HG02763 (cell line): ENCODE measurements around the gene MCRIP1.

Source experiments
- ATAC-seq: cut with Tn5 transposase; IDR thresholded peaks from one replicate; pipeline ENCODE4 v1.9.1; 2021; ENCODE audit warnings: mild to moderate bottlenecking, moderate library complexity; ENCODE audit not compliant: unreplicated experiment

MCRIP1 gene

DNA sequence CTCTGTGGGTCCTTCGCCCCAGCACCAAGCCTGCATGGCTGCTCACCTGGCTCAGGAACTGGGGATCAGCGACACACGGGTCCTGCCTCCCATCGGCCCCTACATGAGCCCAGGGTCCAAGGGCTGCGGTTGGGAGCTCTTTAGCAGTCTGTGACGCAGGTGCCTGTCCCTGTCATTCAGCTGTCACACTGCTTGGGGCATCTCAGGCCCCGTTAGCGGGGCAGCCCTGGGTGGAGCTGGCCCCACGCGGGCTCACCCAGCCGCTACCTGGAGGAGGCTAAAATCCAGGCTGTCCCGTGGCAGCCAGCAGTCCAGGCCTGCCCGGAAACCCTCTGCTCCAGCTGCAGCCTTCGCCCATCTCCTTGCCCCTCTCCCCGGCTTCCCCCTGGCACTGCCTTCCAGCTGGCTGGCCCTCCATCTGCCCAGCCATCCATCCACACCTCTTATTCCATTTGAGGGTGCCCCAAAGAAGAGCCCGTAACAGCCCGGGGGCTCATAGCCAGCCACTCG is 25.8 kb downstream of the MCRIP1 start:
- no peak for ATAC-seq

DNA sequence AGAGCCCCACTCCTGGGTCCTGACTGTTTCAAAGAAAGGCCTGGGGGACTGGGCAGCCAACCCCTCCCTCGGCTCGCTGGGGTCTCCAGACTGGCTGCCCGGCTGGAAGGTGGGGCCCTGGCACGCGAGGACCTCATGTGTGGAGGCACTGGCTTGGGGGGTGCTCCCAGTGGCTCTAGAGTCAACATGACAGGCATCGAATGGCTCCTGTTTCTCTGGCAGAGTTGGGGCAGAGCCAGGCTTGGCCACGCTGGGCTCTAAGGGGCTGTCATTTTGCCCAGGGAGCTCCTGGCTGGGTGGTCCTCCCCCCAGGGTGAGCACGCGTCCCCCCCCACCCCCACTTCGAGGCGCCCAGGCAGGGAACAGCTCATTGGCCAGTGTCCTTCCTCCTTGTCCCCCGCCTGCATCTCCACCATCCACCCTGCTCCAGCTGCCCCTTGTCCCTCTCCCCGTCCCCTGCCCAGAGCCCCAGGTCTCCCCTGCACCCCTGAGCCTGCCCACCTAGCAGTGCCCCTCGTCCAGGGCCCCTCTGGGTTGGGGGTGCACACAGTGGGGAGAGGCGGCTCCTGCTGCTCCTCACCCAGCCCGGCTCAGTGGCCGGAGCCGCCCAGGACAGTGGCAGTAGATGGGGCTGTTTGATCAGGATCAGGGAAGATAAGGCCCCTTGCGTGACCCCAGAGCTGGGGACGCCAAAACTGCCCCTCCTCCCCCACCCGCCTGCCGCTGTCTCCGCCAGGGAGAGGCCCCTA is 26.5 kb downstream of the MCRIP1 start:
- no peak for ATAC-seq

DNA sequence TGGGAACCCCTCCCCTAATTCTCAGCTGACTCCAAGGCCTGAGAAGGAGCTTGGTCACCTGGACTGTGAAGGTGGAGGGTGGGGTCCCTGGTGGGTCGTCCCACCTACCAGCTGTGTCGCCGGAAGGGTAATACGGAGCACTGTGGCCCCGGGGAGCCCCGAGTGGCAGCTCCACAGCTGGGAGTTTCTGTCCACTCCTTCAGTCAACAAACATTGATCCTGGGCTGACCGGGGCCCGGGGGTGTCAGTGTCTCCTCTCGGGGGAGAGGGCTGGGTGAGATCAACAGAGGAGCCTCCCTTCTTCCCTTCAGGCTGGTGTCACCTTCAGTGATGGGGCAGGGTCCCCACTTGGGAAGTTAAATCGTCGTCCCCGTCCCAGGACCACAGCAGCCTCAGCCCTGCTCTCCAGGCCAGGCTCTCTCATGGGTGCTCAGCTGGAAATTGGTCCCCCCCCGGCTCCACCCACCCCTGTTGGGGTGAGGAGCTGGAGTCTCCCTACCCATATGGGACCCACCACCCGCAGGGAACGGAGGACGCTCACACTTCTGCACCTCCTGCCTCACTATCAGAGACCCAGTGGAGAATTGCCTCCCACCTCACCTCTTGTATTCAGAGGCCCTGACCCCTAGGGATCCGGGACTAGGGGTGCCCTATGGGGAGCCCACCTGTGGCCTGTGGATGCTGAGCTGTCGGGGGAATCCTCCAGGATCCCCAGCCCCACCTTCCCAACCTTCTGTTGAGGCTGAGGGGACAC is 27.2 kb downstream of the MCRIP1 start:
- ATAC-seq = no peak

DNA sequence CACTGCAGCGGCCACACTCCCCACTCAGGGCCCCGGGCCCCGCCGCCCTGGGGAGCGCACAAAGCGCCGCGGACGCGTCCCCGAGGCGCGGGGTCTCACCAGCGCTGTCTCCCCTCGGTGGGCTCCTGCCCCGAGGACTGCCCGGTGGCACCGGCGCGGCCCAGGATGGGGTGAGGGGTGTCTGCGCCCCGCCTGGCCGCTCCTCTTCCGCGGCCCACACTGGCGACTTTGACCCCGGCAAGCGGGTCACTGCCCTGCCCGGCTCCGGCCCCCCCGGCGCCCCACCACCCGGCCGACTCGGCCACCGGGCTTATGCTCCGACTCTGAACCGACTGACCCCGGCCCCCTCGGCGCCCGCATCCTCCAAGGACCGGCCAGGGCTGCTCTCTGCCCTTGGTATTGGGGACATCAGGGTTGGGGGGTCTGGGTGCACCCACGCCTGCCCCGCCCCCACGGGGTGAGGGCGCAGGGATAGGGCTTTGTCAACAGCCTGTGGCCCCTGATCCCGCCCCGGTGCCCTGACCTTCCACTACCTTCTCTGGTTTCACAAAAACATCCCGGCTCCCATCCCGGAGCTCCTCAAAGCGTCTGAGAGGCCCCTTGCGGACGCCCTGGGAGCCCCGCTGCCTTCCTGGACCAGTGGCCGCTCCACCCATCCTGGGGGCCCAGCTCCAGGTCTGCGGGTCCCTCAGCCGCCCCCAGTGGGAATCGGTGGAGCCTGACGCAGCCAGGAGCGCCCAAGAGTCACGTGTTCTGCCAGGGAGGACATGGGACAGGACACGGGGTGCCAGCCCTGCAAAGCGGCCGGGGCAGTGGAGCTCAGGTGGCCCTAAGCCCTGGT is 28.3 kb downstream of the MCRIP1 start:
- ATAC-seq = no peak

DNA sequence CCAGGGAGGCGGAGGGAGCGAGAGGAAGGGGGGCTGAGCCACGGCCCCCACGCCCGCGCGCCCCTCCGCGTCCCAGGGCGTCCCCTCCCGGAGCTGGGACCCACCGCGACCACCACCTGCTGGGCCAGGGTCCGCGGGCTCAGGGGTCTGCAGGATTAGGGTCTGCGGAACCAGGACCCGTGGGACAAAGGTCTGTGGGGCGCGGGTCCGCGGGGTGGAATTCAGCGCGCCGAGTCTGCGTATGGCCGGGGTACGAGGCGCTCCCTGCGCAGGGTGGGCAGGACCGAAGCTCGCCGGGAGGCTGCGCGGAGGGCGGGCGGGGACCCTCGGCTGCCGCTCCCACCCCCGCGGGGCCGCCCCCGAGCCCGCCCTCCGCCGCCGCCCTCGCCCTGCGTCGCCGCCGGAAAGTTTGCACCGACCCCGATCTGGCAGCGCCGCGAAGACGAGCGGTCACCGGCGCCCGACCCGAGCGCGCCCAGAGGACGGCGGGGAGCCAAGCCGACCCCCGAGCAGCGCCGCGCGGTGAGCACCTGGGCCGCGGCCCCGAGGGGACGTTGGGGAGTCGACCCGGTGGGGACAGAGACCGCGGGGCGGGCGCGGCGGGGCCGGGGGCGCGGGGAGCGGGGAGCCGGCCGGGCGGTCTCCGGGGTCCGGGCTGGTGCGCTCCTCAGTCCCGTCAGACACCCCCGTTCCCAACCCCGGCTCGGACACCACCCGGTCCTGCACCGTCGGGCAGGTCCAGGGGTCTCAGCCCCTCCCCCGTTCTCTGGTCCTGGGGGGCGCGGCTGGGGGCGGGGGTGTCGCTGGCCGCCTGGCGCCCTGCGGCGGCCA is 29.1 kb downstream of the MCRIP1 start, which contains the start of gene GCGR:
TSS of gene GCGR (plus strand) at position 423 of the 831 bp plus-strand sequence. CDS start 4,869 bp downstream, outside the sequence.
- no peak for ATAC-seq

DNA sequence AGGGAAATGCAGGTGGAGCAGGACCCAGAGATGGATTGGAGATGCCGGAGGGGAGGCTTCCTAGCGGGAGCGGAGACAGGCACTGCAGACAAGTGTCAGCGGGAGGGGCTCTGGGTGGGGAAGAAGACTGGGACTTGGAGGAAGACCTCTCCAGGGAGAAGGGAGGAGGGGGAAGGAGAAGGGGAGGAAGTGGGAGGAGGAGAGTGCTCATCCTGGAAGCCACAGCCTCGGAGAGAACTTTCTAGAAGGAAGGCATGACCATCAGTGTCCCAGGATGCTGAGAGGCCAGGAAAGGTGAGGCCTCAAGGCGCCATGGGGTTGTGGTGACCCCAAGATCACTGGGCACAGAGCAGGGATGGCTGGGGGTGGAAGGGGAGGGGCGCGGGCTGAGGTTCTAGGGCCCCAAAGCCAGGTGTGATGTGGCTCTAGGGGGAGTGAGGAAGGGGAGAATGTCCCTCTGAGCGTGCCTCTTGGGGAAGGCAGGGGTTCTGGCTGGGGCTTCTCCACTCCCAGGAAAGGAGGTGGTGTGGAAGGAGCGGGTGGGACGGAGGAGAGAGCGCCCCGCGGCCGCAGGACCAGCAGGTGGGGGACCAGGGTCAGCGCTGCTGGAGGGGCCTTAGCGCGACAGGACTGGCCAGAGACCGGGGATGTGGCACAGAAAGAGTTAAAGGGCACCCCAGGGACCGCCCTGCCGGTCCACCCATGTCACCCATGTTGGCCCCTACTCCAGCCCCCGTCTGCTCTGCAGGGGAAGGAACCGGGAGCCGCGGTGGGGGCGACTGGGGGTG is 30.0 kb downstream of the MCRIP1 start:
- ATAC-seq = no peak

DNA sequence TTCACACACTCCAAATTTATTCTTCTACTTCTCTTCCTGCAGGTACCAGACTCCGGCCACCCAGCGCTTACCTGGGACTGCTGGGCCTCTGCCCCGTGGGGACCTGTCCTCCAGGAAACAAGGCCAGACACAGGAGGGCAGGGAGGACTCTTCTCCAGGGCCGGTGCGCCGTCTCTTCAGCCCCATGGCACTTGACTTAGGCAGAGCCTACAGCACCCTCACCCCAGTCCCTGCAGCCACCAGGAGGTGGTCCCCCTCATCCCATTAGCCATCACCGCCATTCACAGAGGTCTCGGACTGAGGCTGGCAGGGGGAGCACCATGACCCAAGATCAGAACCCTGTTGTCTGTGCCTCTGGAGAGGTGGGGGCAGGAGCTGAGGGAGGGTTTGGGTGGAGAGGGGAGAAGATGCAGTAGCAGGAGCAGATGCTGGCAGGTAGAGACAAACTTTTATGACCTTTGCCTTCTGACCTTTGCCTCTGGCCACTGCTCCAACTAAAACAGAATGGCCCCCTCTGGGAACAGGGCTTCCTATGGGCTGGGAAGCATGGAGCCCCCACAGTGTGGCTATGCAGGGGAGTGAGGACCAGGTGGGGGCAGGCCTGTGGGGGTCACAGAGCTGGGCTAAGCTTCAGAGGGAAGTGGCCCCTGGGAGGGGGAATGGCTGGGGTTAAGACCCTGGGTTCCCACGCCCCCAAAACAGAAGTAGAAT is 30.9 kb downstream of the MCRIP1 start:
- ATAC-seq = no peak

DNA sequence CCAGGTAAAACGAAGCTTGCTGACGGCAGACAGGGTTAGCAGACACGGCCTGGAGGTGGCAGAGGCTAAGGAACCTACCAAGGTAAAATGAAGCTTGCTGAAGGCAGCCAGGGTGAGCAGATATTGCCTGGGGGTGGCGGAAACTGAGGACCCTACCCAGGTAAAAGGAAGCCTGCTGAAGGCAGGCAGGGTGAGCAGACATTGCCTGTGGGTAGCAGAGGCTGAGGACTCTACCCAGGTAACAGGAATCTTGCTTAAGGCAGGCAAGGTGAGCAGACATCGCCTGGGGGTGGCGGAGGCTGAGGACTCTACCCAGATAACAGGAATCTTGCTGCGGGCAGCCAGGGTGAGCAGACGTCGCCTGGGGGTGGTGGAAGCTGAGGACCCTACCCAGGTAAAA is 31.8 kb downstream of the MCRIP1 start:
- no peak for ATAC-seq

DNA sequence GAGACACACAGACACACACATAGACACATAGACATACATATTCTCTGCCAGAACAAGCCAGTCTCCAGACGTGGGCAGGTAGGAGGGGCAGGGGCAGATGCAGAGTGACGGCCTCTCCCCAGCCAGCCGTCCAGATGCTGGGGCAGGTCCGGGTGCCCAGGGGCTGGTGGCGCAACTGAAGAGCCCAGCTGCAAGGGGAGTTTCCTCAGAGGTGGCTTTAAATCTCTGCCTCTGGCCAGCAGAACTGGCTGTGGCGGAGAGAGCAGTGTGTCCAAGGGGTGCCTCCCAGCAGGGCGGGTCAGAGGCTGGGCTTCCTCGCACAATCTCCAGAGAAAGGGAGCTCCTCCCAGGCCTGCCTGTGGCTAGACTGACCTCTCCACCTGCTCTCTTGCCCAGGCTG is 38.6 kb downstream of the MCRIP1 start:
- ATAC-seq = no peak

DNA sequence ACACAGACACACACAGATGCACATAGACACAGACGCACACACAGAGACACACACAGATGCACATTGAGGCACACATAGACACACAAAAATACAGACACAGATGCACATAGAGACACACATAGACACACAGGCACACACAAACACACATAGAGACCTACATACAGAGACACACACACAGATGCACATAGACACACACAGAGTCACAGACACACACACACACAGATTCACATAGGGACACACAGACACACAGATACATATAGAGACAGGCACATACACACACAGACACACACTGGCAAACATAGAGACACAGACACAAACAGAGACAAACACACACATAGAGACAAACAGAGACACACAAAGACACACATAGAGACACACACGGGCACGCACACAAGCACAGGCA is 39.0 kb downstream of the MCRIP1 start:
- no peak for ATAC-seq

DNA sequence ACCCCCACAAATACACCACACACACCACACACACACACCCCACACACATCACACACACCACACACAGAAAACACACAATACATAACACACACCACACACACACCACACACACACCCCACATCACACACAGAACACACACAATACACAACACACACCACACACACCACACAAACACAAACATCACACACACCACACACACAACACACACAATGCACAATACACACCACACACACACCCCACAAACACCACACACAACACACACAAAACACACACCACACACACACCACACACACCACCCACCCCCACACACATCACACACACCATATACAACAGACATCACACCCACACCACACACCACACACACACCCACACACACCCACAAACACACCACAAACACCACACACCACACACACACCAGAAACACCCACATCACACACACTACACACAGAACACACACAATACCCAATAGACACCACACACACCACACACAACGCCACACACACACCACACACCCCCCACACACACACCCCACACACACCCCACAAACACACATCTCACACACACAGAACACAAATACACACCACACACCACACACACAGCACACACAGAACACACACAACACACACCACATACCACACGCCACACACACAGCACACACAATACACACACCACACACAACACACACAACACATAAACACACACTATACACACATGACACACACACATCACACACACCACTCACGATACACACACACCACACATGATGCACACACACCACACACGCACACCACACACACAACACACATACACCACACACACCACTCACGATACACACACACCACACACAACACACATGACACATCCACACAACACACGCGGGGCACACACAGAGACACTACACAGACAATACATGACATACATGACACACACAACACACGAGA is 40.1 kb downstream of the MCRIP1 start:
- ATAC-seq = no peak
